ENCODE measurements around the gene THSD7A. TPM values are rescaled to one million over a fixed set of nuclear protein-coding genes. Genes with fewer than 3 reads are reported as not detected.

THSD7A gene
- total RNA-seq, 1 experiment from 2014 or later: 0.68 TPM

DNA sequence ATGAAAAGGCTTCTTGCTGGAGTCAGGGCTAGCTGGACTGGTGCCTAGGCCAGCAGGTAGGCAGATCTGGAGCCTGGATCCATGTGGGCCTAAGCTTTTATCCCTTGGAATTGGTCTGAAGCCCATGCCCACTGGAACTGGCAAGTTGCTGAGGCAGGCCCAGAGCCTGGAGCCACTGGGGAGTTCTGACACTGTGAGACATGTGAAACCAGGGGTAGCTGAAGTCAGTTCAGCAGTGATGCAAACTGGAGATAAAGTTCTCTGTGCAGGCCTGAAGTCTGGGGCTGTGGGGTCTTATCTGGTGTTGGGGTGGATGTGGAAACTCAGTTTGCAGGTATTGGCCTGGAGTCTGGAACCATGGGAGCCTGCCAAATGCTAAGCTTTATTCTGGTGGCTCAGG is 9.7 kb upstream of the THSD7A start:
- Mint-ChIP-seq H3K4me3 (no peak overlapping the region), H3K4me1 (peaks cover 13% of the 10 kb centered on the region), H3K27me3 (ENCODE audit: low read depth) (no peaks in the 10 kb centered on the region), H3K27ac (no peak overlapping the region), H3K9me3 (peaks cover 6% of the 10 kb centered on the region), H3K36me3 (peaks cover 5% of the 10 kb centered on the region)
- ATAC-seq (no peak), DNase-seq (ENCODE audit: low spot score) (no peak)
- TF ChIP-seq NR2C2 (CRISPR knock-in tag; IDR thresholded peaks at IDR 0.05) (no peak), ZNF138 (CRISPR knock-in tag; conservative IDR thresholded peaks at IDR 0.05) (no peak), SOX15 (CRISPR knock-in tag; IDR thresholded peaks at IDR 0.05) (no peak), HMGA2 (CRISPR knock-in tag; IDR thresholded peaks at IDR 0.05) (no peak), NFYB (CRISPR knock-in tag; conservative IDR thresholded peaks at IDR 0.05; ENCODE audit: low read depth) (no peak), SMAD4 (CRISPR knock-in tag; IDR thresholded peaks at IDR 0.05) (no peak), SMAD3 (CRISPR knock-in tag; IDR thresholded peaks at IDR 0.05; ENCODE audit: borderline replicate concordance) (no peak), ZNF263 (CRISPR knock-in tag; IDR thresholded peaks at IDR 0.05; ENCODE audit: low read depth) (no peak), ZNF396 (CRISPR knock-in tag; IDR thresholded peaks at IDR 0.05; ENCODE audit: borderline replicate concordance) (no peak), ZNF121 (CRISPR knock-in tag; IDR thresholded peaks at IDR 0.05) (no peak), ZNF219 (CRISPR knock-in tag; IDR thresholded peaks at IDR 0.05; ENCODE audit: borderline replicate concordance) (no peak), TP53 (CRISPR knock-in tag; IDR thresholded peaks at IDR 0.05) (no peak), RORB (CRISPR knock-in tag; IDR thresholded peaks at IDR 0.05) (no peak), RELA (CRISPR knock-in tag; IDR thresholded peaks at IDR 0.05; ENCODE audit: borderline replicate concordance) (no peak)
- TF ChIP-seq, protein P1, sequence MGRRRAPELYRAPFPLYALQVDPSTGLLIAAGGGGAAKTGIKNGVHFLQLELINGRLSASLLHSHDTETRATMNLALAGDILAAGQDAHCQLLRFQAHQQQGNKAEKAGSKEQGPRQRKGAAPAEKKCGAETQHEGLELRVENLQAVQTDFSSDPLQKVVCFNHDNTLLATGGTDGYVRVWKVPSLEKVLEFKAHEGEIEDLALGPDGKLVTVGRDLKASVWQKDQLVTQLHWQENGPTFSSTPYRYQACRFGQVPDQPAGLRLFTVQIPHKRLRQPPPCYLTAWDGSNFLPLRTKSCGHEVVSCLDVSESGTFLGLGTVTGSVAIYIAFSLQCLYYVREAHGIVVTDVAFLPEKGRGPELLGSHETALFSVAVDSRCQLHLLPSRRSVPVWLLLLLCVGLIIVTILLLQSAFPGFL (CRISPR knock-in tag; IDR thresholded peaks at IDR 0.05; ENCODE audit: borderline replicate concordance): no peak
- TF ChIP-seq, protein P2, sequence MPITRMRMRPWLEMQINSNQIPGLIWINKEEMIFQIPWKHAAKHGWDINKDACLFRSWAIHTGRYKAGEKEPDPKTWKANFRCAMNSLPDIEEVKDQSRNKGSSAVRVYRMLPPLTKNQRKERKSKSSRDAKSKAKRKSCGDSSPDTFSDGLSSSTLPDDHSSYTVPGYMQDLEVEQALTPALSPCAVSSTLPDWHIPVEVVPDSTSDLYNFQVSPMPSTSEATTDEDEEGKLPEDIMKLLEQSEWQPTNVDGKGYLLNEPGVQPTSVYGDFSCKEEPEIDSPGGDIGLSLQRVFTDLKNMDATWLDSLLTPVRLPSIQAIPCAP (CRISPR knock-in tag; IDR thresholded peaks at IDR 0.05): no peak
- TF ChIP-seq, protein P3, sequence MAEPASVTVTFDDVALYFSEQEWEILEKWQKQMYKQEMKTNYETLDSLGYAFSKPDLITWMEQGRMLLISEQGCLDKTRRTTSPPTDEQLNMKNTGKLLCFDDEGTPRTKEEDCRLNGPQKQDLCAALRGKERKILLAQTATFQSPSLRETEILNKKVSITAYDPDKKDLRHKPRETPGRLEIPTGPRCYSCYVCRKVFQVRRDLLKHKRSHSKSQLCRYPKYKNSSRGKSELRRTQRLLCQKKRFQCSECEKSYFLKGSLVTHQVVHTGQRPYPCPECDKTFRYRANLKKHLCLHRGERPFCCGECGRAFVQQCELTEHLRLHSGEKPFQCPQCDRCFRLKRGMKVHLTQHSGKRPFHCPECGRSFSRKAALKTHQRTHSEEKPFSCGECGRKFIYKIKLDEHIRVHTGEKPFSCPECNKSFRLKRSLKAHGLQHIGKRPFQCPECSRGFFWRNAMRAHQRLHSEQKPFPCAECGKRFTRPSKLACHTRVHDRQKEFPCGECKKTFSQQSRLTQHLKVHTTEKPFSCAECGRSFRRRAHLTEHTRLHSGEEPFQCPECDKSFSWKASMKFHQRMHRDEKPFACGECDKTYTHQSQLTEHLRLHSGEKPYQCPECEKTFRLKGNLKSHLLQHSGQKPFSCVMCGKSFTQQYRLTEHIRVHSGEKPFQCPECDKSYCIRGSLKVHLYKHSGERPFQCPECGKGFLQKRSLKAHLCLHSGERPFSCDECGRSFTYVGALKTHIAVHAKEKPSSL (CRISPR knock-in tag; conservative IDR thresholded peaks at IDR 0.05): no peak
- TF ChIP-seq, protein P4, sequence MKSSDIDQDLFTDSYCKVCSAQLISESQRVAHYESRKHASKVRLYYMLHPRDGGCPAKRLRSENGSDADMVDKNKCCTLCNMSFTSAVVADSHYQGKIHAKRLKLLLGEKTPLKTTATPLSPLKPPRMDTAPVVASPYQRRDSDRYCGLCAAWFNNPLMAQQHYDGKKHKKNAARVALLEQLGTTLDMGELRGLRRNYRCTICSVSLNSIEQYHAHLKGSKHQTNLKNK (CRISPR knock-in tag; IDR thresholded peaks at IDR 0.05): no peak
- TF ChIP-seq, protein P5, sequence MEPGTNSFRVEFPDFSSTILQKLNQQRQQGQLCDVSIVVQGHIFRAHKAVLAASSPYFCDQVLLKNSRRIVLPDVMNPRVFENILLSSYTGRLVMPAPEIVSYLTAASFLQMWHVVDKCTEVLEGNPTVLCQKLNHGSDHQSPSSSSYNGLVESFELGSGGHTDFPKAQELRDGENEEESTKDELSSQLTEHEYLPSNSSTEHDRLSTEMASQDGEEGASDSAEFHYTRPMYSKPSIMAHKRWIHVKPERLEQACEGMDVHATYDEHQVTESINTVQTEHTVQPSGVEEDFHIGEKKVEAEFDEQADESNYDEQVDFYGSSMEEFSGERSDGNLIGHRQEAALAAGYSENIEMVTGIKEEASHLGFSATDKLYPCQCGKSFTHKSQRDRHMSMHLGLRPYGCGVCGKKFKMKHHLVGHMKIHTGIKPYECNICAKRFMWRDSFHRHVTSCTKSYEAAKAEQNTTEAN (CRISPR knock-in tag; IDR thresholded peaks at IDR 0.05): no peak
- TF ChIP-seq, protein P6, sequence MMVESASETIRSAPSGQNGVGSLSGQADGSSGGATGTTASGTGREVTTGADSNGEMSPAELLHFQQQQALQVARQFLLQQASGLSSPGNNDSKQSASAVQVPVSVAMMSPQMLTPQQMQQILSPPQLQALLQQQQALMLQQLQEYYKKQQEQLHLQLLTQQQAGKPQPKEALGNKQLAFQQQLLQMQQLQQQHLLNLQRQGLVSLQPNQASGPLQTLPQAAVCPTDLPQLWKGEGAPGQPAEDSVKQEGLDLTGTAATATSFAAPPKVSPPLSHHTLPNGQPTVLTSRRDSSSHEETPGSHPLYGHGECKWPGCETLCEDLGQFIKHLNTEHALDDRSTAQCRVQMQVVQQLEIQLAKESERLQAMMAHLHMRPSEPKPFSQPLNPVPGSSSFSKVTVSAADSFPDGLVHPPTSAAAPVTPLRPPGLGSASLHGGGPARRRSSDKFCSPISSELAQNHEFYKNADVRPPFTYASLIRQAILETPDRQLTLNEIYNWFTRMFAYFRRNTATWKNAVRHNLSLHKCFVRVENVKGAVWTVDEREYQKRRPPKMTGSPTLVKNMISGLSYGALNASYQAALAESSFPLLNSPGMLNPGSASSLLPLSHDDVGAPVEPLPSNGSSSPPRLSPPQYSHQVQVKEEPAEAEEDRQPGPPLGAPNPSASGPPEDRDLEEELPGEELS (CRISPR knock-in tag; IDR thresholded peaks at IDR 0.05): no peak
- ChIA-PET CTCF (no interaction called here), POLR2A (no interaction called here)
